ENCODE results near the gene UMODL1. TPM values are rescaled to one million over a fixed set of nuclear protein-coding genes. Genes with fewer than 3 reads are reported as not detected.

UMODL1 gene
- total RNA-seq, 1 donor, result not detected

- DNase-seq (ENCODE audit: low read depth), result no peak
- no peak overlapping the region for H3K4me3 ChIP-seq (ENCODE audit: low read depth, low read length)
Observed at GRCh38 chr21:42107177-42107880, 36.2 kb downstream of the UMODL1 start.

DNA sequence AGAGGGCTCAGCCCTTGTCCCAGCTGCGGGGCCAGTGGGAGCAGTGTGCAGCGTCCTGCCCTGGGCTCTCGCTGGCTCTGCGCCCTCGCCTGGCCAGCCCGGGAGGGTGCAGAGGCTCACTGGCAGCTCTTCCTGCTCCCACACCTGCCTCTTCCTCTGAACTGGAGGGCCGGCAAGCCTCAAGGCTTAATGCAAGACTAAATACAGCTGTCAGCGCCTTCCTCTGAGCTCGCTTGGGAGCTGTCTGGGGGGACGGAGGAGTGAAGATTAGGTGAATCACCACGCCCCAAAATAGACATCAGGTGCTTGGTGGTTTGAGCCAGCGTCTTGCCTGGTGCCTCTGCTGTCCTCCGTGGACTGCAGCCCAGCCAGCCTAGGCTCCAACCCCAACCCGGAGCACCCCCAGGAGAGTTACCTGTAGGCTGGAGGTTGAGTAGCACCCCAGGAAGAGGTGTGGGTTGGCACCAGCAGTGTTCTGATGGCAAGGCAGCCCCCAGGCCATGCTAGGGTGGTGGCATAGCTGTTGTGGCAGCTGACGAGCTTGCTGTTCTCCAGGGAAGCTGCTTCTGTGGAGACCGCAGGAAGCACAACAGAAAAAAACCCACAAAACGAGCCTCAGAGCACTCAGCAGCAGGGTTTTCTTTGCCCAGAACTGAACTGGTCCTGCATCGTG is 36.9 kb downstream of the UMODL1 start:
- TF ChIP-seq CTCF (IDR thresholded peaks at IDR 0.05; ENCODE audit: insufficient read depth, low read length), result peak; percentile 85
- no peak overlapping the region for H3K4me3 ChIP-seq (ENCODE audit: low read depth, low read length)
- DNase-seq (ENCODE audit: low read depth), result peak; percentile 43

More at GRCh38 chr21:42107177-42107880, 36.2 kb downstream of the UMODL1 start:
- no peak for TF ChIP-seq CTCF (IDR thresholded peaks at IDR 0.05; ENCODE audit: insufficient read depth, low read length)

- DNase-seq (ENCODE audit: low read depth), result peak; percentile 45
- no peak for TF ChIP-seq CTCF (IDR thresholded peaks at IDR 0.05; ENCODE audit: insufficient read depth, low read length)
- no peak overlapping the region for H3K4me3 ChIP-seq (ENCODE audit: low read depth, low read length)
Observed at GRCh38 chr21:42108554-42109340, 37.6 kb downstream of the UMODL1 start.

DNA sequence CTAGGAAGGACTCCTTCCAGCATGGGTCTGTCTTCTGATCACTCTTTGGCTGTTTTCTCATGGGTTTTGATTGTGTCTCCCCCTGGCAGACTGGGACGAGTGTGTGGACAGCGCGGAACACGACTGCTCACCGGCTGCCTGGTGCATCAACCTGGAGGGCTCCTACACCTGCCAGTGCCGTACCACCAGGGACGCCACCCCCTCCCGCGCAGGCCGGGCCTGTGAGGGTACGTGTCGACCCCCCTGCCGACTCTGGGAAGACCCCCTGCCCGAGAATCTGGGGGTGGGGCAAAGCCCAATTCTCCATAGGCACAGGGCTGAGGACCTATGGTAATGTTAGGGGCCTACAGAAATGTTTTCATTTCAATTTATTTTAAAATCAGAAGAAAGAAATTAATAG is 38.4 kb downstream of the UMODL1 start:
- TF ChIP-seq CTCF (IDR thresholded peaks at IDR 0.05; ENCODE audit: insufficient read depth, low read length), result no peak
- no peak overlapping the region for H3K4me3 ChIP-seq (ENCODE audit: low read depth, low read length)
- no peak for DNase-seq (ENCODE audit: low read depth)

GRCh38 chr21:42109873-42110525 is 38.9 kb downstream of the UMODL1 start:
- no peak for DNase-seq (ENCODE audit: low read depth)
- TF ChIP-seq CTCF (IDR thresholded peaks at IDR 0.05; ENCODE audit: insufficient read depth, low read length), result no peak

GRCh38 chr21:42110691-42111469 is 39.8 kb downstream of the UMODL1 start:
- no peak overlapping the region for H3K4me3 ChIP-seq (ENCODE audit: low read depth, low read length)
- no peak for DNase-seq (ENCODE audit: low read depth)
- TF ChIP-seq CTCF (IDR thresholded peaks at IDR 0.05; ENCODE audit: insufficient read depth, low read length), result no peak

More at GRCh38 chr21:42109873-42110525, 38.9 kb downstream of the UMODL1 start:
- no peak overlapping the region for H3K4me3 ChIP-seq (ENCODE audit: low read depth, low read length)
